Loucy (cell line): ENCODE measurements around the gene AIG1.

Experiments used
- EZH2phosphoT487 ChIP-seq: fragments of 200-600 bp; IDR thresholded peaks from 2 replicates; pipeline ENCODE4 v1.6.1; 2018; ENCODE audit warnings: antibody characterized with exemption, mild to moderate bottlenecking, moderate library complexity, borderline replicate concordance
- TF ChIP-seq, protein P1 (sequence below): fragments of 200-600 bp; sonication (generic); conservative IDR thresholded peaks from 2 replicates; pipeline ENCODE4 v1.5.1; 2014; ENCODE audit warnings: mild to moderate bottlenecking, antibody characterized with exemption, low read length

DNA sequence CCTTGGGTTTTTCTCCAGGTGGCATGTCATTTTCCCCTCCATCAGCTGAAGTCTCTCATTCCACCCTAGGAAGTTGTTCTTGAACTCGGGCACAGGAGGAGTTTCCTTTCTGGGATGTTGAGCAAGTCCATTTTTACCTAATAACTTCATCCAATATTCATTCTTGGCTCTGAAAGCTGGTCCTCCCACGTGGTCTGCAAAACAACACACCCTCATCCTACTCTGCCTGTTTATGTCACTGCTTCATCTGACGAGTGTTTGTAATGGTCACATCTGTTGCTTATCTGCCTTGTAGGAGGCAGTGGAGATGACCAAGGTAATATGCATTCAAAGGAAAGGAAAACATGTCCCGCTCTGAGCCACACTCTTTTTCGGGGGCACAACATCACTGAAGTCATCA, 41.7 kb upstream of the AIG1 start:
- TF ChIP-seq, protein P1, sequence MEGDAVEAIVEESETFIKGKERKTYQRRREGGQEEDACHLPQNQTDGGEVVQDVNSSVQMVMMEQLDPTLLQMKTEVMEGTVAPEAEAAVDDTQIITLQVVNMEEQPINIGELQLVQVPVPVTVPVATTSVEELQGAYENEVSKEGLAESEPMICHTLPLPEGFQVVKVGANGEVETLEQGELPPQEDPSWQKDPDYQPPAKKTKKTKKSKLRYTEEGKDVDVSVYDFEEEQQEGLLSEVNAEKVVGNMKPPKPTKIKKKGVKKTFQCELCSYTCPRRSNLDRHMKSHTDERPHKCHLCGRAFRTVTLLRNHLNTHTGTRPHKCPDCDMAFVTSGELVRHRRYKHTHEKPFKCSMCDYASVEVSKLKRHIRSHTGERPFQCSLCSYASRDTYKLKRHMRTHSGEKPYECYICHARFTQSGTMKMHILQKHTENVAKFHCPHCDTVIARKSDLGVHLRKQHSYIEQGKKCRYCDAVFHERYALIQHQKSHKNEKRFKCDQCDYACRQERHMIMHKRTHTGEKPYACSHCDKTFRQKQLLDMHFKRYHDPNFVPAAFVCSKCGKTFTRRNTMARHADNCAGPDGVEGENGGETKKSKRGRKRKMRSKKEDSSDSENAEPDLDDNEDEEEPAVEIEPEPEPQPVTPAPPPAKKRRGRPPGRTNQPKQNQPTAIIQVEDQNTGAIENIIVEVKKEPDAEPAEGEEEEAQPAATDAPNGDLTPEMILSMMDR, result no peak
- no peak for TF ChIP-seq EZH2phosphoT487
